HG02981 (cell line): Measurements from ENCODE around the gene WWC2.

Experiments
- ATAC-seq: cut with Tn5 transposase; IDR thresholded peaks from one replicate; pipeline ENCODE4 v1.9.1; 2021; ENCODE audit warnings: mild to moderate bottlenecking, moderate library complexity; ENCODE audit not compliant: unreplicated experiment

Gene WWC2

GRCh38 chr4:183197140-183197539, 98.1 kb downstream of the WWC2 start:
- no peak for ATAC-seq

GRCh38 chr4:183200453-183200852, 101.4 kb downstream of the WWC2 start:
- no peak for ATAC-seq

DNA sequence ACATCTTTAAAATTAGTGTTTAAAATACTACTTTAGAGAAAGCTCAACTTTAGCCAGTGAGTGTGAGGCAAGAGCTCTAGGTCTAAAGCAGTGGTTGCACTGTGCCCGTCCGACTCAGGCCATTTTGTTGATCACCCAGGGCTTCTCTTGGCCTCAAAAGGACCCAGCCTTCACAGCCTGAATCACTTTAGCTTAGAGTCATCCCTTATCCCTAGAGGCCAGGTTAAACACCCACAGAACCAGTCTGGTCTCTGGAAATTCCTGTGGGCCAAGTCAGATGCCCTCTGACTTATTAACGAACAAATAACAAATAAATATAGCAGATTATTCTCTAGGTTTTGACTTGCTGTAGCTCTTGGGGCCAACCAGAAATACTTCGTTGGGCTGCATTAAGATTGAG, 102.3 kb downstream of the WWC2 start:
- no peak for ATAC-seq

- ATAC-seq = no peak
Measured at GRCh38 chr4:183202523-183202922, 103.5 kb downstream of the WWC2 start.

DNA sequence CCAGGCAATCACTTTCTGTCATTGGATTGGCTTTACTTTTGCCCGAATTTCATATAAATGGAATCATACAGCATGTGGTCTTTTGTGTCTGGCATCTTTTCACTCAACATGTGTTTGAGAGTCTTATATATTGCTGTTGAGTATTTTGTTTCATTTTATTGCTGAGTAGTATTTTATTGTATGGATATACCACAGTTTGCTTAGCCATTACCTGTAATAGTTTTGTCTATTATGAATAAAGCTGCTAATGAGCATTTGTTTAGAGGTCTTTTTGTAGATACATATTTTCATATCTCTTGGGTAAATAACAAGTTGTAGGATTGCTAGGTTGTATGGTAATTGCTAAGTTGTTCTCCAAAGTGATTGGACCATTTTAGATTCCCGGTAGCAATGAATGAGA, 105.7 kb downstream of the WWC2 start:
- no peak for ATAC-seq

DNA sequence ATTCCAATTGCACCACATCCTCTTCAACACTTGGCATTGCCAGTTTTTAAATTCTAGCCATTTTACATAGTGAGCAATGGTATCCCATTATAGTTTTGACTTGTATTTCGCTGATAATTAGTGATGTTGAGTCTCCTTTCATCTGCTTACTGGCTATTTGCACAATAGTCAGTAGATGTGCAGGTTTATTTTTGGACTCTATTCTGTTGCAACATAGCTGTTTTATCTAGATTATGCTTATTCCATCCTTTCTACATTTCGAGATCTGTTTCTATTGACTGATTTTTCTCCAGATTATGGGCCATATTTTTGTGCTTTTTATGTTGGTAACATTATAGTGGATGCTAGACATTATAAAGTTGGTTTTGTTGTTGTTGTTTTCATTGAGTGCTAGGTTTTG, 106.1 kb downstream of the WWC2 start:
- no peak for ATAC-seq

- ATAC-seq = no peak
Measured at GRCh38 chr4:183205709-183206108, 106.7 kb downstream of the WWC2 start.

DNA sequence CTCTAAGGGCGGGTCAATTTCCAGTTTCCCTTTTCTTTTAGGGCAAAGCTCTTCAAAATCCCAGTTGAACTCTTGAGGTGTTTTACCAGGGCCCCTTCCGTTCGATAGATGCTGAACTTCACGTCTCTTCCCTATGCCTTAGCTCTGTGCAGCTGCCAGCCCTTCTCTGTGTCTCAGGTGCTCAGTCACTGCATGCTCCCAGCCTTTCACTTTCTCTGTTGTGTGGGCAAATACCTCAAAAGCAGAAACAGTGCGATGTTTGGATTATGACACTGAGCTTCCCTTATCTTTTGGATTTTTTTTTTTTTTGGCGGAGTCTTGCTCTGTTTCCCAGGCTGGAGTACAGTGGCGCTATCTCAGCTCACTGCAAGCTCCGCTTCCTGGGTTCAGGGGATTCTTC, 112.5 kb downstream of the WWC2 start:
- ATAC-seq = no peak

DNA sequence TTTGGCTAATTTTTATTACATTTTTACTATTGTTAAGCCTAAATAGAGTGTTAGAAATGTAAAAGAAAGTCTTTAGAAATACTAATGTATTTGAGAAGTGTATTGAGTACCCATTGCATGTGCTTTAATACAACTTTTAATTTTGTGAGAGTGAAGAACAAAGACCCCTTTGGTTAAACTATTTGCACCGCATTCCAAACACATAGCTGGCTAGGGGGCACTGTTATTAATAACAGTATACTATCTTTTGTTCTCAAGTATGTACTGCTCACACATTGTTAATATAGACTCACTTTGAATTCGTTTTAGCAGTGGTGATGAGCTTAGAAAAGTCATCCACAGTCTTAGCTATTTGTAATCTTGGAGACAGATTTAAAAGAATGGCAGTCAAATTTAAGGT, 114.9 kb downstream of the WWC2 start:
- no peak for ATAC-seq

DNA sequence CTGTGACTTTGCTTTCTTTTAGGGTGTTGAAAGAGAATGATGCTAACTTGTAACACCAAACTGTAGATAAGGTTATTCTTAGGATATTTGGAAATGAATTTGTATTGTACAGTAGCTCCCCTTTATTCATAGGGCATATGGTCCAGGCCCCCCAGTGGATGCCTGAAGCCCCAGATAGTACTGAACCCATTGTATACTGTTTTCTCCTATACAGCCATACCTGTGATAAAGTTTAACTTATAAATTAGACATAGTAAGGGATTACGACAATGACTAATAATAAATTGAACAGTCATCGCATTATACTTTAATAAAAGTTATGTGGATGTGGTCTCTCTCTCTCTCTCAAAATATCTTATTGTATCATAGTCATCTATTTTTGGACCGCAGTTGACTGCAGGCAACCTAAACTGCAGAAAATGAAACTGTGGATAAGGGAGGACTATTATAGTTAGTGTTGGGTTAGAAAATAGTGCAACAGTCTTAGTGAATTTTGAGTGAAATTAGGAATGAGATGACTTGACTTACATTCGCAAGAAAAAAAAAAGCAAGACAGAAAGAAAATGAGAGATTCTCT, 115.9 kb downstream of the WWC2 start:
- ATAC-seq = no peak

- ATAC-seq = no peak
Measured at GRCh38 chr4:183220236-183220635, 121.2 kb downstream of the WWC2 start.

DNA sequence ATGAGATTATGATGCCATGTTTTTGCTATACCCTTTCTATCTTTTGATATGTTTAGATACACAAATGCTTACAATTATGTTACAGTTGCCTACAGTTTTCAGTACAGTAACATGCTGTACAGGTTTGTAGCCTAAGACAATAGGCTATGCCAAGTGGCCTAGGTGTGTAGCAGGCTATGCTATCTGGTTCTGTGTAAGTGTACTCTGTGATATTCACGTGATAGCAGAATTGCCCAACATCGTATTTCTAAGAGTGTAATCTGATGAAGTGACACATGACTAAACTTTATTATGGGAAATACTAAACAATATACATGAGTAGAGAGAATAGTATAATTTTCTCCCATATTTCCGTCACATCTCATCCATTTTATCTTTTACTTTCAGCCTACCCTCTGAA, 124.0 kb downstream of the WWC2 start:
- ATAC-seq = no peak

DNA sequence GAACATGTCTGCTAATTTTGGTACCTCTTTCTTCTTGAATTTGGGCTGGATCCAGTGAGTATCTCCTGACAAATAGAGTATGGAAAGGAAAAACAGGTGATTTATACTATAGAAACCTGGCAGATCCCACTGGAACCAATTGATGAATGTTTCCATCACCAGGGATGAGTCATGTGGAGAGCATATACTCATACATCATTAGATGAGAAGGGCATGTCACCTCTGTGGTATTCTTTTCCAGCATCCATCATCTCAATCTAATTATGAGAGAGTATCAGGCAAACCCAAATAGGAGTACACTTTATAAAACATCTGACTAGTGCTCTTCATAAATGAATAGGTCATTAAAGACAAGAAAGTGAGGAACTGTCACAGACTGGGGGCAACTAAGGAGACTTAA, 130.3 kb downstream of the WWC2 start:
- no peak for ATAC-seq

GRCh38 chr4:183240581-183241321, 141.7 kb downstream of the WWC2 start:
- ATAC-seq = no peak

DNA sequence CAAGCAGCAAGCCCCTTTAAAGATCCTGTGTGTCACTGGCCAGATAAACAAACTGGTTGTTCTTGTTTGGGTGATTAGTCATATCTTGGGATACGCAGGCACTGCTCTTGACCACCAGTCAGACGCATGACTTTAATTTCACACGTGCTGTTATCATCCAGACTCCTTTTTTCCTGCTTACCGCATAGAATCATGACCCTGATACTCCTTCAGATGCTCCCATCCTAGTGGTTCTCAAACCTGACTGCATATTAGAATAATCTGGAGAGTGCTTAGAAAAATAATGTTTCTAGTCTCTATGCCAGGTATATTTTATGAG, 142.2 kb downstream of the WWC2 start:
- ATAC-seq = no peak

DNA sequence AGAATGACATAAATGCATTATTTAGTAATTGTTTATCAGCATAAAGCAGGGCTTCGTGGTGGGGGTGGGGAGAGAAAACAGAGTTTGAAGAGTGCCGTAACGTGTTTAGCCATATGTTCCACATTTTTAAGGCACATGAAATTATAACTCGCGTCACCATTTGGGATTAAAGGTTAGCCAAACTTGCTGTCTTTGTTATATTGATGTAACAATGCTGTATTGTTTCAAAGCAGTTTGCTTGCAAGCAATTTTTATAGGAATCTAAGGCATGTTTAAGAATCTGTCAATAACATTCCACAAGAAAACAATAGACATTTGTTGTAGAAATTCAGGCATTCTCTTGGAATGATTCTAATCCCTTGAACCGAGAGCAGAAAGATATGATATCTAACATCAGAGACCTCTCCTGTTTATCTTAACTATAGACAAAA, 142.7 kb downstream of the WWC2 start:
- no peak for ATAC-seq

GRCh38 chr4:183242291-183242690, 143.2 kb downstream of the WWC2 start:
- ATAC-seq = no peak

DNA sequence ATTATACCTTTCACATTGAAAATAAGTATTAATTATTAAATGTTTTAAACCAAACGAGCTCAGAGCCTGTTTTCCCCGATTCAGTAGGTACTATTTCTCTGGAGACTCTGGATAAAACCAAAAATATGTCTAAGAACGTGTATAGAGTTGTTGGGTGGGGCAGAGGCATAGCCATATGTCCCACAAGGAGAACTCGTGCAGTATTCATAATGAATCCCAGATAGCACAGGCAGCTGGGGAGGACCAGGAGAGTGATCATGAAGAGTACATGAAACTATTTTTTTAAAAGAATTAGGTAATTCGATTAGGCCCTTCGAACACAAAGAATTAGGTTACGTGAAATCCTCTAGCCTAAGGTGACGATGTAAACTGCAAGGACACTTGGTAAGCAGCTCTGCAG, 145.0 kb downstream of the WWC2 start:
- ATAC-seq = no peak

- ATAC-seq = no peak
Measured at GRCh38 chr4:183244506-183244905, 145.4 kb downstream of the WWC2 start.

- ATAC-seq = no peak
Measured at GRCh38 chr4:183248201-183248600, 149.1 kb downstream of the WWC2 start.

DNA sequence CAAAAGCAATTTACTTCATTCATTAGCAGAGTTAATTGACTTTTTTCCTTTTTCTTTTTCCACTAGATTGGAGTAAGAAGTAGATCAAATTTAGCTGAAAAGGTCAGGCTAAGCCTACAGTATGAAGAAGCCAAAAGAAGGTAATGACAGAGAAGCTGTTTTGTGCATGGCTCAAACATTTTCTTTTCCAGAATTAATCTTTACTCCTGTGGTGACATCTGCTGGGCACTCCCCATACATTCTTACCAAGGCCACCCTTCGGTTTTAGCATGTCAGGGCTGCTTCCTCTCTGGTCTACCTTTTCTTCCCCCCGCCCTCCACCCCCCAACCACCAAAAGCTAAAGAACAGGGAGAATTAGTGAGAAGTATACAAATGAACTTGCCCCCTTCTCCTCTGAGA, 150.8 kb downstream of the WWC2 start:
- ATAC-seq = no peak

DNA sequence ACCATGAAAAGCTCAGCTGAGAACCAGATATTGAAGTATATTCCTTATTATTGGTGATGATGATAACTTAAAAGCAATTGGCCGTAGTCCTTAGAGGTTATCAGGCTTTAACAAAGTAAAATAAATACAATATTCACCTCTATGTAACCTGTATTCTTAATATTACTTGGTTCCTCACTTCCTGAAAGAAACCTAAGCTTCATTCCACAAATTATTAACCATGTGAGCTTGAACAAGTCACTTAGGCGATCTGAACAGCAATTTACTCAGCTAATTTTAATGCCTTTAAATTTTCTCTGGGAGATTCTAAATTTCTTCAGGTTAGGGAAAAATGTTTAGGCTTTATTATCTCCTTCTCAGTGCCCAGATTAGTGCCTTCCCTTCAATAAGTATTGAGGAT, 151.8 kb downstream of the WWC2 start:
- no peak for ATAC-seq

DNA sequence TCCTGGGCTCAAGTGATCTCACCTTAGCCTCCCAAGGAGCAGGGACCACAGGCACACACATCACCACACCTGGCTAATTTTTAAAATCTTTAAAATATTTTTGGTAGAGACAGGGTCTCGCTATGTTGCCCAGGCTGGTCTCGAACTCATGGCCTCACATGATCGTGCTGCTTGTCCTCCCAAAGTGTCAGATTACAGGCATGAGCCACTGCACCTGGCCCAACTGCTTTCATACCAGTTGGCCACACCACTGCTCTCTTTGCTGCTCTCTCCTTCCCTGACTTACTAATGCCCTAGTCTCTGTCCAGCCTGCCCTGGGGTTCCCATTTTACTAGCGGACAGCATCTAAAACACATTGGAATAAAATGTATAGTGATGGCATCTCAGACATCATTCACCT, 153.9 kb downstream of the WWC2 start:
- ATAC-seq = no peak
